GM18909 (cell line): ENCODE measurements around the gene FFAR4.

ENCODE experiments used
- ATAC-seq: cut with Tn5 transposase; IDR thresholded peaks from one replicate; pipeline ENCODE4 v1.9.1; 2021; ENCODE audit warnings: mild to moderate bottlenecking; ENCODE audit not compliant: unreplicated experiment, poor library complexity

The FFAR4 gene

DNA sequence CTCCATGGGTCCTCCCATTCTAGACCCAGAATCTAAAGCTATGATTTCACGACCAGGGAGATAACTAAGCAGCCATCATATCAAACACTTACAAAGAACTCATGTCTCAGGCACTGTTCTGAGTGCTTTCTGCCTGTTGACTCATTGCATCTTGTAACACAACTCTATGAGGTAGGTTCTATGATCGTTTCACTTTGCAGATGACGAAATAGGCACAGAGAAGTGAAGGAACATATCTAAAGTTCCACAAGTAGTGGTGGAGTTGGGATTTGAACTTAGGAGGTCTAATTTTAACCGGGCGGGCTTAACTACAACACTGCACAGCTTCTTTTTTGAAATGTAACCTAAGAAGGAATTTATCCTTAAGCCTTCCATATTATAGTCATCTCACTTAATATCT lies 31.7 kb downstream of the FFAR4 start:
- no peak for ATAC-seq

DNA sequence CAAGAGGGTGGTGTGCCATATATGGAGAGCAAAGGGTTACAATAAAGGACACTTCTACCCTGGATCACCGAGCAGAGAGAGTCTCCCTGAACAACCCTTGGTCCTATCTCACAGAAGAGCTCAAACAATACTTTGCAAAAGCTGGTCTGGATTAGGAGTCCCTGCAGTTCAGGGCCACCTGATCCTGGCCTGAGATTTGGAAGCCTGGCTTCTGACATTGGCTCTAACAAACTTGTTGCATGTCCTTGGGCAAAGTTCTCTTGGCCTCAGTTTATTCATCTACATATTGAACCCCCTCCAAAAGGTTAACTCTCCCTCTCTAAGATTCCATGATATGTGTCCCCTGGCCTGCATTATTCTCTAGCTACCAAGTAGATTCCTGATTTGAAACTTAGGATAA lies 32.9 kb downstream of the FFAR4 start:
- ATAC-seq: no peak

DNA sequence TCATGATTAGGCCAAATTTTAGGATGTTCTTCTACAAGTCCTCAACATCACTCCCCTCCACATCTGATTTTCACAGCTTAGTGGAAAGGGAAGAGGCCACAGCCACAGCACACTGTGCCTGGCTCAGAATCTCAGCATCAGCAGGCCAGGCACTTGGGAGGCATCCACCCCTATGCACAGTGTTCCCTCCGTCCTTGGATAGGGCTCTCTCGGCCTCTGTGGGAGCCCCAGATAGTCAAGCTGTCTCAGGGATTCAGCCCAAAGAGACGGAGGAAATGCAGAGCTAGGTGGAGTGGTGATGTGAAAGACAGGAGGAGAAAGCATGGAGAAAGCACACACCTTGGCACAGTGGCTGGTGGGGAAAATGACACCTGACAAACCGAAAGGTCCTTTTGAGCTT lies 33.3 kb downstream of the FFAR4 start:
- no peak for ATAC-seq

DNA sequence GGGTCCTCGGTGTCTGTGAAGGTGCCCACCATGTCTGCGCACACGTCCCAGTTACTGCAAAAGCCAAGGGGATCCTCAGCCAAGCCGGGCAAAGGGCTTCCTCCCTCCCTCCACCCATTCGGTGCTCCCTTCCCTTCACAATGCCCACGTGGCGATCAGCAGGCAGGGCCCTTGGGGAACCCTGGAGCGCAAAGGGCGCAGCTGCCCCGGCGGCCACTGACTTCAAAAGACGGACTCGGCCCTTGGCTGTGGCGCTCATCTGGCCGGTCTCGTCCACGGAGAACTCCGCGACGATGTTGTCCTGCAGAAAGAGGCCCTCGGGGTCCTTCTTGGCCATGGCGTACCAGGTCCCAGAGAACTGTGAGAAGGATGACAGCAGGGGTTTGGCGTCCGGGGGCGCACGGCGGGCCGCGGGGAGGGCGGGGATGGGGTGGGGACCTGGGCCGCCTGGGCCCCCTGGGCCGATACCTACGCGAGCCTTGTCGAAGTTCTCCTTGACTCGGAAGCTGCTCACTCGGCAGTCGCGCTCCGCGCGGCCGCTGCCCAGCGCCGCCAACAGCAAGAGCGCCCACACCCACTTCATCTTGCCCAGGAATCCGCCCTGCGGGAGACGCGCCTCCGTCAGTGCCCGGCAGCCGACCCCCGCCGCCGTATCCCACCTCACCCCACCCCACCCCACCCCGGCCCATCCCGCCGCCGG lies 34.1 kb downstream of the FFAR4 start:
- no peak for ATAC-seq

DNA sequence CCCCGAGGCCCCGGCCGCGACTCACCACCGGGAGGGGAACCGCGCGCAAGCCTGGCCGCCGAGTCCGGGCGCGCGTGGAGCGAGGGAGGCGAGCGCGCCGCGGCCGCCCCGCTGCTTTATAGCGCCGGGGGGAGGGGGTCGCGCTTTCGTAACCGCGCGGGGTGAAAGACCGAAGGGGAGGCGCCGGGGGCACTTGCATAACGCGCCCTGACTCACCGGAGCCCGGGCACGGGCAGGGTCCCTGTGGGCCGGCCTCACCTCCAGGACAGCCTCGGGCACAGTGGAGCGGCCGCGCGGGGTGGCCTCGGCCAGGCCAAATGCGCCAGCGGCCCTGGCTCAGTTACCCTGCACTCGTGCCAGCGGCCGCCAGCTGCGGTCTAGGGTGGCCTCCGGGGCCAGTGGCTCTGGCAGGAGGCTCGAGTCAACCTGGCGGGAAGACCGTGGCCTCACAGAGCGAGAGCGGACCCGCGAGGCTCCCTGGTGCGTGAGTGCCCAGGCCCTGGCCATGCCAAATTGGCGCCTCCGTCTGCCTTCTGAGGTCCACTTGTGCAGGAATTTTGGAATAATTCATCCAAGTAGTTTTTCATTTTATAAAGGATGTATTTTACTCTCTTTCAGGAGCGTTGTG lies 34.8 kb downstream of the FFAR4 start, which contains the start of gene RBP4:
Gene RBP4 (minus strand): TSS at position 90 of the 628 bp plus-strand sequence. CDS start 207 bp downstream, outside the sequence.
- no peak for ATAC-seq

DNA sequence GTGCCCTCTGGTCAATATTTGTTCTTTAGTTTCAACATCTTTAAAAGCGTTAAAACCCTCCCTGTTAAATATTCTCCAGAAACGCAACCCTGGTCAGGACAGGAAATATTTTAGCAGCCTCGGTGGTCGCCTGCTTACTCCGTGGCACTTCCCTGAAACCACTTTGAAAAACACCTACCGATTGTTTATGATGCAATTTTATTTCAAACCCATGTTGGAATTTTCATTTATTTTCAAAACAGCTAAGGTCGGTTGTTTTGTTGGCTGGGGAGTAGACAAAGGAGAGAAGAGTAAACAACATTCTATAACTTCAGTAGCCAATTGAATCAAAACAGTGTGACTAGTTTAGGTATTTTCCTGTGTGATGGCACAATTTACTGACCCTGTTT lies 35.3 kb downstream of the FFAR4 start:
- no peak for ATAC-seq

DNA sequence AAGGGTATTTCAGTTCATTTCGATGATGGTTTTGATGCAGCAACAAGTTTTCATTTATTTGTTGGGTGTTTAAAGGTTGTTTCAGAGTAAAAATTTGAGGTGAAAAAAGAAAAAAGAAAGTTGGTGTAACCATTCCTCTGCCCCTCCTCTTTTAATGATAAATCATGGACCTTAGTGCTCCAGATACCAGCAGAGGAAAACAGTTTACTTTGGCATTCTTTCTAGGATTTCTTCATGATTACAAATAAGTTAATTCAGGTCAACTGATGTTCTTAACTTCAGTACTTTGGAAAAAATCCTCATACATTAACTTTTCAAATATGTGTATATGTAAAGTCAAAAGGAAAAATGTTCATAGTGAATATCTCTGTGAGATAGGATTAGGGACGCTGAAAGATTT lies 36.6 kb downstream of the FFAR4 start:
- ATAC-seq: no peak

DNA sequence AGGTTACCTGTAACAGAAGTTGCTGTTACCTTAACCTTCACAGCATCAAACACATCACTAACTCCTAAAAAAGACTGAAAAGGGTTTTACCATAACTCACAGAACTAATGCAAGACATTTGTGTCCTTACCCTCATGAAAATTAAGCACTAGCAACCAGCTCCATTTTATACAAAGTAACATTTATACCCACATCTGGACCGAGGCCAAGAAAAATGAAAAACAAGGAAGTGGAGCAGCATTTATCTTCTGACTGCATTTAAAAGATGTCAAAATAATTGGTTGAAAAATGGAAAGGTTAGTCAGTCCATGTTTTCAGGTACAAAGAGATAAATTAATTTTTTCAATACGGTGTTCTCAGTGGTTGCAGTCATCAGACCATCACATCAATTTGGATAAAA lies 37.7 kb downstream of the FFAR4 start:
- ATAC-seq: no peak

DNA sequence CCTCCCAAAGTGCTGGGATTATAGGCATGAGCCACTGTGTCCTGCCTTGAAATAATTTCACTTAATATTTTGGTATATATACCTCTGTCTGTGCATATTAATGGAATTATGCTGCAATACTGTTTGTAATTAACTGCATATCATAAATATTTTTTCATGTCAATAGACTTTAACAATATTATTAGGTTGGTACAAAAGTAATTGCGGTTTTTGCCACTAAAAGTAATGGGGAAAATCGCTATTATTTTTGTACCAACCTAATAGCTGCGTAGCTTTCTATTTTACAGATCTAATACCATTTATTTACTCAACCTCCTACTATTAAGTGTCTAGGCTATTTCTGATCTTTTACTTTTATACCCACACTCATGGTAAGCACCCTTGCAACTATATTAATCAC lies 42.0 kb downstream of the FFAR4 start:
- no peak for ATAC-seq

DNA sequence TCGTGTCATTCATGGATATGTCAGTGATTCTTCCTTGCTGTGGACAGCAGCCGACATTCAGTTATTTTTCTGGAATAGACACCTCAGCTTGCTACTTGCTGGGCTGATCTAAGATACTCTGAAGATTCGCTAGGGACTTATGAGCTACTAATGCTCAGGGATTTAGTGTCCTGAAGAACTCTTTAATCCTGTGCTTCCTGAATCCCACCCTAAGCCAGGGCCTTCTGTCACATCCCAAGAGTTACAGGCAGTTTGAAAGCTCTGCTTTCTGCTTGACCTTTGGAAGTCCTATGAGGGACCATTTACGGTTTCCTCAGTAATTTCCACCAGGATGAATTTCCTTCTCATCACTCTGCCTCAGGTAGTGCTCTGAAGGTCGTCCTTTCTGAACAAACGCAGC lies 45.8 kb downstream of the FFAR4 start, which contains the start of gene PDE6C:
Gene PDE6C (plus strand): TSS at position 227 of the 400 bp plus-strand sequence. CDS start 189 bp downstream, outside the sequence.
- no peak for ATAC-seq

DNA sequence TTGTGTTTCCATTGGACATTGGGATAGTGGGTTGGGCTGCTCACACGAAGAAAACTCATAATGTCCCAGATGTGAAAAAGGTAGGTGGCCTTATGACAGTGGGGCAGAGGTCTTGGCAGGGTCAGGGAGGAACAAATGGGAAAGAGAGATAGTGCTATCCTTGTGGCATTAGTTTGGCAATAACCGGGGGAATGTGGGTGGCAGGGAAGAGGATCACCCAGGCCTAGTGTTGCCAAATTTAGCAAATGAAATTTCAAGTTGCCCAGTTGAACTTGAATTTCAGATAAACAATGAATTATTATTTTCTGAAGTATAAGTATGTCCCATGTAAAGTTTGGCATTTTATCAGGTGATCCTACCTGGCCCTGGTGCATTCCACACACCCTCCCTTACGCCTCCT lies 46.7 kb downstream of the FFAR4 start:
- no peak for ATAC-seq

DNA sequence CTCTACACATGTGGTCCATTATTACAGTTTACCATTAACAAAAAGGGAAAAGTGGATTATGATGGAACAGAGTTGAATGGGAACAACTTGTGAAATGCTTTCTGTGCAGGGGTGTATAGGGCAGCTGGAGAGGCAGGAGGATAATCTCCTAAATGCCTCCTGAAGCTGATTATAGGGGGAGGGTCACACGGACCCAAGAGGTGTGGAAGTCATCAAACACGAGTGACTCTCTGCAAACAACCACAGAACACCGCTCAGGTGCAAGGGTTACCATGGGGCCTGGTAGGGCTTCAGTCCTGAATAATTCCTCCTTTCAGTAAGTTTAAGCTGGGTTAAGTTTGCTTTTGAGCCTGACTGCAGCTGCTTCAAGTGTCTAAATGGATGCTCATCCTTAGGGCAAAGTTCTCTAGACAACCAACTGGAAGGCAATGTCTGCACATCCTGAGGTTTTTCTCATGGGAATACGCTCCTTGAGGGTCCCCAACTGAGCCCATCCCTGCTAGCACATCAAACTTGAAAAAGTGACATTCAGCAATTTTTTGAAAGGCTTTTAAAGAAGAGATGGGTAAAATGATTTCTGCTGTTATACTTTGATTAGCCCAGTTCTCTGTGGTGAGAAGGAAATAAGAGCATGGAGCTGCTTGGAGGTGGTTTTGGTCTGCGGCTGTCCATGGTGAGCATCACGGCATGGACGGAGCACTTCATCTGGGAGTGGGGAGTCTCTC lies 47.8 kb downstream of the FFAR4 start:
- no peak for ATAC-seq

DNA sequence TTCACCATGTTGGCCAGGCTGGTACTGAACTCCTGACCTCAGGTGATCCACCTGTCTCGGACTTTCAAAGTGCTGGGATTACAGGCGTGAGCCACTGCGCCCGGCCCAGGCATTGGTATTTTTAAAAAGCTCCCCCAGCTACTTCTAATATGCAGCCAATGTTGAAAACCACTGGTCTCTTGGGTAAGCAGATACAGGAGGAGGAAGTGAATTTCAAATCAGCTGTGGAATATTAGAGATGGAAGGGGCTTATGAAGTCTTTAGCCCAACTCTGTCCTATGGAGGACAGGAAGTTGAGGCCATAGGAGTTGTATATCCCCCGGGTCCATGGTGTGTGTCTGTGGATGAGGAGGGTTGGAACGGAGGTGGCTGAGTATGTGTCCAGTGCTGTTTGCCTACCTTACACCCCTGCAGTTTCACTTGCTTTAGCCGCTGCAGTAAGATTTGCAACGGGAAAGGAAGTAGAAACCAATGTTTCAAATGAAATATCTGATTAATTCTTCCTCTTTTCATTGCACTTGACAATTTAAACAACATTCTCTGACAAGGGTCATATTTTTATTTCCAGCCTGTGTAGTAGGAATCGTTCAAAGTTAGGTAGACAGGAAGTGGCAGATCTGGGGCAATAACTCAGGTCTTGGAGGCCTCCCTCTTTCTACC lies 49.2 kb downstream of the FFAR4 start:
- no peak for ATAC-seq

DNA sequence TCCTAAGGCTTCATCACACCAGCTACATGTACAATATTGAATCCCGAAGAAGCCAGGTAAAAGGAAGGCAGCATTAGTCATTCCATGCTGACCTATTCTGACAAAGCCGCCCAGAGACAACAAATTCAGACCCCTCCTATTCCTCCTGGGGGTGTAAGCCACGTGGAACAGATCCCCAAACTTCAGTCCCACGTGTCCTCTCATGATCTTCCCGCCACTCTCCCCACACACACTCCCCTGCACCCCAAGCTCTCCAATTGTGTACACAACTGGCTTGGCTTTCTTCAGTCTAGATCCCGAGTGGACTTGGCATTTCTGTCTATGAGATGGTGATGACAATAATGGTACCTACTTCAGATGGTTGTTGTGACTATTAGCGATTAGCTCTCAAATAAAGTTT lies 54.5 kb downstream of the FFAR4 start:
- no peak for ATAC-seq

DNA sequence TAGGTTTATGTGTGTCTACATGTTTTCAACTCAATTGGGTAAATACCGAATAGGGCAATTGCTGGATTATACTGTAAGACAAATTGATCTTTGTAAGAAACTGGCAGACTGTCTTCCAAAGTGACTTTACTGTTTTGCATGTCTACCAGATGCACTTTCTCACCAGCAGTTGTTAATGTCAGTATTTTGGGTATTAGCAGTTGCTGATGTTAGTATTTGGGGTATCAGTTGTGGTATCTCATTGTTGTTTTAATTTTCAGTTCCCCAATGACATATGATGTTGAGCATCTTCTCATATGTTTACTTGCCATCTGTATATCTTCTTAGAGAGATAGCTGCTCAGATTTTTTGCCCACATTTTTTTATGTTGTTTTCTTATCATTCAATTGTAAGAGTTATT lies 56.5 kb downstream of the FFAR4 start:
- ATAC-seq: no peak

DNA sequence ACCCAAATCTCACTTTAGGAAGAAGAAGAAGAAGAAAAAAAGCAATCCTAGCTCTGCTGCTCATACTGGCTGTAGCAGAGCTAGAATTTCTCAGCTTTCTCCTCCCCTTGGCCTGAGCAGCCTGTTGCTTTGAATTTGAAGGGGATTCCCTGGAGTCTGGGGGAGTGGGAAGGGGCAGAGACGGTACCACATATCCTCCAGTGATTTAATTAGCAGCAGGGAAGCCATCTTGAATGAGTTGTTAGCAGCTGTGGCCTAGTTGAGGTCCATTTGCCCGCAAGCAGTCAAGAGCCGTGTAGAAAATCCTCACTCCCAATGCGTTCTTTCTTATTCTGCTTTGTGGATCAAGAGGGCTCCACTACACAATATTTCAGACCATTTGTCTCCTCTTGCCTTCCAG lies 62.4 kb downstream of the FFAR4 start:
- no peak for ATAC-seq

DNA sequence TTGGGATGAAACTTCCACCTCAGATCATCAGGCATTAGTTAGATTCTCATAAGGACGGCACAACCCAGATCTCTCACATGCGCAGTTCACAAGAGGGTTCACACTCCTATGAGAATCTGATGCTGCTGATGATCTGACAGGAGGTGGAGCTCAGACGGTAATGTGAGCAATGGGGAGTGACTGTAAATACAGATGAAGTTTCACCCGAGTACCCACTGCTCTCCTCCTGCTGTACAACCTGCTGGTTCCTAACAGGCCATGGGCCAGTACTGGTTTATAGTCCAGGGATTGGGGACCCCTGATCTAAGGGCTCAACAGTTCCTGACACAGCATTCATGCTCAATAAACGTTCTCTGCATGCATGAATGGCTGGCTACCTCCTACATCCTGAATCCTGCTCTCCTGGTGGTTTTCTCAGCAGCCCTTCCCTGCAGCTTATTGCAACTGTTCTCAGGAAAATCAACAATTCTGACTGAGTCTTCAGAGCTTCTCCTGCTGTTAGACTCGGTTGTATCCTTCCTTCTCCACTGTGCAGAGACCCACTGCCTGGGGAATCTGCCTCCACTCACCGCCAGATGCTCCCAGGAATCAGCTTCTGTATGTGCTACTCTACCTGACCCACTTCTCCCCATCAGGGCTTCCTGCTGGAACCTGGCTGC lies 63.3 kb downstream of the FFAR4 start:
- ATAC-seq: no peak

DNA sequence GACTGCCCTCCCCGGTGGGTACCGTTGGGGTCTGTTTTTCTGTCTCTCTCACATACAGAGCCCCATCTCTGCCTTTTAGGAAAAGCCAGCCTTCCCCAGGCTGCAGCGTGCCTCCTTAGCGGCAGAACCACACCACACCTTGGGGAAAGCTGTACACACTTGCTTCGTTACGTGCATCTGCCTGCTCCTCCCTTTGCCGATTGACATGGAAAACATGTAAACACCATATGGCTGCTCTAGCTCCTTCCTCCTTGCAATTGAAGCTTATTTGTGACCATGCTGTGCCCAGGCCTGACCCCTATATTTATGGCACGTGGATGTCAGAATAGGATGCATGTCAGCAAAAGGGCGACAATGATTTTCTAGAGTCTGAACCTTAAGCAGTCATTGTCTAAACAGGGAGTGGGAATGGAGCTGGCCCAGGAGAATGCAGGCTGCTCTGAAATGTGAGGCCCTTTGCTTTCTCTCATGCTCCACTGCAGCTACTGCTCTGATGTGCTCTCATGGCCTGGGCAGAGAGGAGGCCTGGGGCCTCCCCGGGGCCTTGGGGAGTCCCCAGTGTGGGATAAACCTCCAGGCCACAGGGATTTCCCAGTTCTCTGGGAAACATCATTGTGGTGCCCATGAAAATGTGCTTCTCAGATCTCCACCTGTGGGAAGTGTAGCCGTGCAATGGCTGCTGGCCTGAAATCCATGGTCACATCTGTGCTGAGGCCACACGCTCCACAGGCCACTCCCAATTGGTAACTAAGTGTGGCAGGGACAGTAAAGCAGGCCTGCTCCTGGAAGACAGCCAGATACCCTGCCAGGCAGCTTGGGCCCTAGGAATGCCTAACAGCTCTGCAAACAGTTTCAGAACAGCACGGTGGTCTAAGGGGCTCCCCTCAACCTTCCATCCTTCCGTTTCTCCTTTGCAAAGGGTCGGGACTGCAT lies 64.4 kb downstream of the FFAR4 start:
- no peak for ATAC-seq
